ENCODE measurements around the gene MCIDAS. TPM values are rescaled to one million over a fixed set of nuclear protein-coding genes. Genes with fewer than 3 reads are reported as not detected.

MCIDAS gene
- total RNA-seq (not detected), polyA plus RNA-seq (not detected), total RNA-seq (0 to 0.09 (median 0) reads per million in 6 experiments)

DNA sequence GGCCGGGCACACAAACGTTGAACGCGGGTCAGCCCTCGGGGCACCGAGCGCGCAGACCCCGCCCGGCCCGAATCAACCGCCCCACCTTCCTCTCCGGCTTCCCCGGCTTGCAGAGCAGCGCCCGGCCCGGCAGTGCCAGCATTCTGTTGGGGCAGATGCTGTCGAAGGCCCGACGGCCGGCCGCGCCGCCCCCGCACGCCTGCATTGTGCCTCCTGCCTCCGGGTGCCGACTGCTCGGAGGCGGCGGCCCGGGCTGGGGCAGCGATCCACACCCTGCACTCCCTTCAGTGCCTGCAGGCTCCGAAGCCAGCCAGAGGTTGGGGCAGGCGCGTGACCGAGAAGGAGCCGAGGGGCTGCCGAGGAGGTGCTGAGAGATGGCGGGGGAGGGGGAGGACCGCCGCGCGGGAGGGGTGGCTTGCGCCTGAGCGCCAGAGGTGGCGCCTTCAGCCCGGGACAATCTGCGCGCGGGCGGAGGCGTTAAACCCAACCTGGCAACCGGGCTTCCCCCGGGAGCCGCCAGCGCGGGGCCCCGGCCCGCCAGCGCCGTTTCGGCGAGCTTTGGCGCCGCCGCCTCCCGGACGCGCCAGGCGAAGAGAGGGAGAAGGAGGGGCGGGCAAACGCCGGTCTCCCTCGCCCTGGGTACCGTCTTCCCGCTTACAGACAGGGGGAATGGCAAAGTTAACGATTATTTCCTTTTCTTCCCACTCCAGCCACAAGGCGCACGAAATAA is at the start of gene MCIDAS:
TSS of gene MCIDAS (minus strand) at position 382 of the 730 bp plus-strand sequence. CDS start at position 205, 177 bp downstream.
- Mint-ChIP-seq H3K4me1 (peaks cover 24 to 51% (median 50%) of the 10 kb centered on the region in 4 donors), H3K36me3 (no peaks in the 10 kb centered on the region), H3K9me3 (peaks cover 0 to 4% (median 0%) of the 10 kb centered on the region in 9 donors), H3K27me3 (peaks cover 61 to 91% (median 85%) of the 10 kb centered on the region in 5 donors), H3K4me3 (peak within 1 kb of the TSS; percentile 59 to 81 (median 74)), H3K27ac (no peak within 1 kb of the TSS)
- DNase-seq, result peak in 6 of 10 donors; percentile 19 to 67 (median 32)
- POLR2A ChIA-PET, result no interaction called here
- peak; percentile 38 to 45 for ATAC-seq

DNA sequence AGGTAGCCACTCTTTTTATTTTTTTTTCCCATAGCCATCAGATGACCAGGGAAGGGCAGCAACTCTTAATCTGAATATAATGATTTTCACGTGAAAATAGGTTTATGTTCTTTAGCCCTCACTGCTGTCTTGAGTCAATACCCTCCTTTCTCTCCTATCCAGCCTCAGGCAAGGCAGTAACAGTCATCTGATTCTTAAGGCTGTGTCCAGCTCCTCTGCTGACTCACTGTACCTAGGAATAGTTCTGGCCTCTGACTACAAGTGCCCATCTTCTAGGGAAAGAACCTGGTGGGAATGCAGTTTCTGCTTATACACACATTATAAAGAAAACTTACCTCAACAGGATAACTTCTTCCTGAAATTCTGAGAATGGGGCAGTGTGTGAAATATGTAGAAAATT is 49.7 kb upstream of the MCIDAS start:
- DNase-seq, result no peak
- H3K9me3 Mint-ChIP-seq, result no peaks in the 10 kb centered on the region
- peak overlapping the region in 1 of 10 donors; percentile 62 for H3K27ac Mint-ChIP-seq
- ATAC-seq, result no peak
- H3K4me3 Mint-ChIP-seq, result no peak overlapping the region
- peaks cover 29 to 91% (median 50%) of the 10 kb centered on the region in 3 donors for H3K36me3 Mint-ChIP-seq
- POLR2A ChIA-PET, result no interaction called here
- H3K27me3 Mint-ChIP-seq, result no peaks in the 10 kb centered on the region
- H3K4me1 Mint-ChIP-seq, result no peaks in the 10 kb centered on the region

DNA sequence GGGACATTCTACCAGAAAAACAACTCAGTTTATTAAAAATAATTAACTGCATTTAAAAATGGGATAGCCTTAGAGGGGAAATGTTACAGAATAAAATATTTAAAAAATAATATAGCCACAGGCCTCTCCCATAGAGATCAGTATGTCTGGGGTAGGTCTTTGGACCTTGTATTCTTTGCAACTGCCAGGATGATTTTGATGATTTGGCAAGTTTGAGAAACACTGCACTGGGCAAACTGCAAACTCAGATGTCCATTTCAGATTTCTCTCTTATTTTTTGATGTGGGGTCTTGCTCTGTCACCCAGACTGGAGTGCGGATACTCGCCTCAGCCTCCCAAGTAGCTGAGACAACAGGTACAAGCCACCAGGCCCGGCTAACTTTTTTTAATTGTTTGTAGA is 31.2 kb upstream of the MCIDAS start:
- POLR2A ChIA-PET, result no interaction called here
- H3K9me3 Mint-ChIP-seq, result no peaks in the 10 kb centered on the region
- H3K36me3 Mint-ChIP-seq, result peaks cover 6 to 80% (median 38%) of the 10 kb centered on the region in 3 donors

DNA sequence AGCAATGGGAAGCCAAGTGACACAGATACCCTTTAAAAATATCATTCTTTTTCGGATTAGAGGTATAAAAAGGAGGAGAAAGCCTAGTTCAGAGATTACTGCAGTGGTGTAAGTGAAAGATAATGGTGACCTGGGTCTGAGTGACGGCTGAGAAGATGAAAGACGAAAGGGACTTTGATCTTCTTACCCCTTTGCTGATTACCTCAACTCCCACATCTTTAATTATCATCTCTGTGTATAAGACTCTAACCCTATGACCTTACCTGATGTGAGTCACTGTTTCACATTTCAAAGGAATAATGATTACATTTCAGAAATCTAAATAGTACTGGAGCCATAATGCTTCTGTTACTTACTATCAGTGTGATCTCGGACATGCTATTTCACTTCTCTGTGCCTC is 27.7 kb upstream of the MCIDAS start:
- no peaks in the 10 kb centered on the region for H3K27me3 Mint-ChIP-seq
- POLR2A ChIA-PET, result no interaction called here
- no peak overlapping the region for H3K4me3 Mint-ChIP-seq
- no peak for DNase-seq
- H3K27ac Mint-ChIP-seq, result no peak overlapping the region
- H3K9me3 Mint-ChIP-seq, result peaks cover 0 to 6% (median 0%) of the 10 kb centered on the region in 9 donors
- H3K36me3 Mint-ChIP-seq, result peaks cover 6 to 51% (median 27%) of the 10 kb centered on the region in 3 donors
- no peak for ATAC-seq
- no peaks in the 10 kb centered on the region for H3K4me1 Mint-ChIP-seq

More for the DNA sequence above, 31.2 kb upstream of the MCIDAS start:
- H3K4me1 Mint-ChIP-seq, result peaks cover 0 to under 1% (median 0%) of the 10 kb centered on the region in 4 donors
- no peak overlapping the region for H3K4me3 Mint-ChIP-seq
- no peaks in the 10 kb centered on the region for H3K27me3 Mint-ChIP-seq
- ATAC-seq, result no peak
- DNase-seq, result no peak
- H3K27ac Mint-ChIP-seq, result no peak overlapping the region

DNA sequence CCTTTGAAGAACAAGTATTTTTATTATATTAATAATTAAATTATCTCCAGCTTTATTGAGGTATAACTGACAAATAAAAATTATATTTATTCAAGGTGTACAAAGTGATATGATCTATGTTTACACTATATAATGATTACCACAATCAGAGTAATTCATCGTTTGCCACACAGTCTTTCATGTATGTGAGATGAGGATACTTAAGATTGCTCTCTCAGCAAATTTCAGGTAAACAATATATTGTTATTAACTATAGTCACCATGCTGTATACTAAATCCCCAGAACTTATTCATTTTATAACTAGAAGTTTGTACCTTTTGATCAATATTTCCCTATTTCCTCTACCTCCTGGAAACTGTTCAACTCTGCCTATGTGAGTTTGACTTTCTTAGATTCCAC is 22.9 kb upstream of the MCIDAS start:
- Mint-ChIP-seq H3K27ac (no peak overlapping the region), H3K27me3 (peaks cover 0 to 6% (median 1%) of the 10 kb centered on the region in 5 donors), H3K9me3 (peaks cover 0 to 29% (median 13%) of the 10 kb centered on the region in 9 donors), H3K4me3 (no peak overlapping the region), H3K36me3 (peaks cover 3 to 13% (median 9%) of the 10 kb centered on the region in 3 donors), H3K4me1 (no peaks in the 10 kb centered on the region)
- DNase-seq (no peak), ATAC-seq (no peak)
- POLR2A ChIA-PET, result no interaction called here

DNA sequence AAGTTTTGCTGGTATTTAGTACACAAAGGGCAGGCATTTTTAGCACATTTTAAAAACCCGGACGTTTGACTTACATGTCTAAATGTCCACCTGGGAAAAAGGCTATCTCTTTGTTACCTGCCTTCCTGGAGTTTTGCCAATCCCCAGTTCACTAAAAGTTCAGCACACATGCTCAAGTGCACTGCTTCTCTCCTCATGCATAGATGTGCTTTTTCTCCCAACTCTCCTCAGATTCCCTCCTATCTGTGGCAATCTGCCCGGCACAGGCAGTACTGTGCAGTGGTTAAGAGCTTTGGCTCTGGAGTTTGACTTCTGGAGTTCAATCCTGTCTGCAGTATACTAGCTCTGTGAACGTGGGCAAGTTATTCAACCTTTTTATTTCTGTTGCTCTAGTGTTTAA is 14.6 kb upstream of the MCIDAS start:
- H3K4me3 Mint-ChIP-seq, result no peak overlapping the region
- DNase-seq (no peak), ATAC-seq (no peak)
- H3K9me3 Mint-ChIP-seq, result peaks cover 0 to 9% (median 0%) of the 10 kb centered on the region in 9 donors
- no peak overlapping the region for H3K27ac Mint-ChIP-seq
- H3K36me3 Mint-ChIP-seq, result no peaks in the 10 kb centered on the region
- POLR2A ChIA-PET, result no interaction called here
- peaks cover 9 to 26% (median 15%) of the 10 kb centered on the region in 5 donors for H3K27me3 Mint-ChIP-seq
- no peaks in the 10 kb centered on the region for H3K4me1 Mint-ChIP-seq

DNA sequence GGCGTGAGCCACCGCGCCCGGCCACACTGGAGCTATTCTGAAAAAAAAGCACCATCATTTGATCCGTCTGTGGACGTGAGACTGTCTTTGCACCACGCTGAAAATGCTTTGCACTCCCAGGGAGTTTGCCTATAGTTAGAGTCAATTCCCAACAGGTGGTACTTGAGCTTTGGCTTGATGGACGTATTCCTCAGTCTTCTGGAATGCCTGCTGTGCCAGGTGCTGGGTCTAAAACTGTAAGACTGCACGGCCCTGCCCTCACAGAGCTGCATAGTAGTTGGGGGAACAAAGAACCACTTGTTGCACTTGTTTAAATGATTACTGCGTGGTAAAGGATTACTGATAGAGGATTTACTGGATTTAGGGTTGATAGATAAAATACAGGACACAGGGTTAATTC is 9.7 kb upstream of the MCIDAS start:
- H3K9me3 Mint-ChIP-seq, result no peaks in the 10 kb centered on the region
- no peaks in the 10 kb centered on the region for H3K36me3 Mint-ChIP-seq
- no peak for DNase-seq
- H3K4me1 Mint-ChIP-seq, result peaks cover 11 to 20% (median 17%) of the 10 kb centered on the region in 4 donors
- H3K4me3 Mint-ChIP-seq, result no peak overlapping the region
- POLR2A ChIA-PET, result no interaction called here
- no peak for ATAC-seq
- H3K27me3 Mint-ChIP-seq, result peaks cover 22 to 54% (median 45%) of the 10 kb centered on the region in 5 donors
- no peak overlapping the region for H3K27ac Mint-ChIP-seq

DNA sequence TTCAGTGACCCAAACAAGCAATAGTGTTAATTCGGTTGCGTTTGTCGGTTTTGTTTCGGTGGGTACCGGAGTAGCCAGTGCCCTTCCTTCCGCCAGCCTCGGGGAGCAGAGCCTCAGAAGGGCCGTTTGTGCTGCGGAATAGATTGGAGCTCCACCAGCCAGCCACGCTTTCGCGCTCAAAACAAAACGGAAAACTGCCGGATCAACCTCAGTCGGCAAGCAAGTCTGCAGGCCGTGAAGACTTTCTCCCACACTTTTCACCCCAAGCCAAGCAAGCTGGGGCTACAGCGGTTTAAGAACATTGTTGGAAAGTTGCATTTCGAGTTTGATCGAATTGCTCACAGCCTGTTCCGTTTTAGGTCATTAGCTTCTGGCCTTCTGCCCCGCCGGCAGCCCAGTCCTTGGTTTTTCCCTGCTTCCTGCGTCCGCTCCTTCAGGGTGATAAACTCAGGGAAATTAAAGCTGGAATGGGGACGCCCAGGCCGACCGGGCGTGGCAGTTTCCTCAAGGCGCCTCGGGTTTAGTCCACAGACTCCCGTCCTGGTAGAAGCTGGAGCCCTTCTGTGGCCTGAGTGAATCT is 7.1 kb upstream of the MCIDAS start:
- Mint-ChIP-seq H3K27ac (peak overlapping the region in 1 of 10 donors; percentile 11), H3K36me3 (no peaks in the 10 kb centered on the region), H3K9me3 (no peaks in the 10 kb centered on the region), H3K4me1 (peaks cover 19 to 33% (median 31%) of the 10 kb centered on the region in 4 donors), H3K27me3 (peaks cover 46 to 79% (median 68%) of the 10 kb centered on the region in 5 donors), H3K4me3 (peak overlapping the region; percentile 72 to 96 (median 88))
- DNase-seq, result no peak
- POLR2A ChIA-PET, result interaction anchor here (1.6 kb wide), 1 partner anchor 11 kb away, joined by 5 read pairs; no protein-coding TSS in a partner anchor
- no peak for ATAC-seq

DNA sequence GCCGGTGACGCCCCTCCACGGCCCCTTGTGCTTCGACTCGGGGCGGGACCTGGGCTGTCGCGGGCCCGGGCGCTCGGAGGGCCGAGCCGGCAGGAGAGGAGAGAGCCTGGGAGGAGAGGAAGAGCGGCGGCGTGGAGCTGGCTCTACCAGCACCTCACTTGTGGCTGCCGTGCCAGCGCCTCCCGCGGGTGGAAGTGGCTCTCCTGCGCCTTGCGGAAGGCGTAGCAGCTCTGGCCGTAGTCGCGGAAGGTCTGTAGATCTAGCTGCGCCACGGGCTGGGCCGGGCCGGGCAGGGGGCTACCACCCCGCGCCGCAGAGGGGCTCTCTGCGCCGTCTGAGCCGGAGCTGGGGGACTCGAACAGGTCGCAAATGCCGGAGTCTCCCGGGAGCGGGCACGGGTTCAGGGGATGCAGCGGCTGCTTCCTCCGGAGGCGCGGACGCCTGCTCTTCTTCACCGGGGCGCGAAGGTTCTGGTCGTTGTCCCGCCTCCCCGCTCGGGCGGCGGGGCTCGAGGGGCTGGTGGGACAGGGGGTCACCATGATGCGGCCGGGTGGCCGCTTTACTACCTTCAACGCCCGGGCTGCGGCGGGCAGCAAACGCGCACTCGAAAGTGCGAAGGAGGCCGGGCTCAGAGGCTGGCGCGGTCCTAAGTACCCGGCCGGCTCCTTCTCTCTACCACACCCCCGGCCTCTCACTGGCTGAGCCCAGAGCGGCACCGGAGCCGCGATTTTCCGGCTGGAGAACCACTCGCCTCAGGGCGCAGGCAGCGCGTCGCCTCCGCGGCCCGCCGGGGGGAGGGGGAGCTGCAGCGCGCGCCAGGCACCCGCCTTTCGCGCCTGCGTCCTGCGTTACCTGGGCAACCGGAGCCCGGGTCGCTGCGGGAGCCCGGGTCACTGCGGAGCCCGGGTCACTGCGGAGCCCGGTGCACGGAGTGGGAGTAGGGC is 6.1 kb upstream of the MCIDAS start, which contains the start of gene CCNO:
TSS of gene CCNO (minus strand) at position 624 of the 944 bp plus-strand sequence. CDS start at position 539, 85 bp downstream.
- Mint-ChIP-seq H3K9me3 (no peaks in the 10 kb centered on the region), H3K36me3 (no peaks in the 10 kb centered on the region), H3K27ac (peak within 1 kb of the TSS in 3 of 10 donors; percentile 11 to 90 (median 23)), H3K4me3 (peak within 1 kb of the TSS; percentile 72 to 96 (median 88)), H3K4me1 (peaks cover 19 to 33% (median 31%) of the 10 kb centered on the region in 4 donors), H3K27me3 (peaks cover 52 to 80% (median 72%) of the 10 kb centered on the region in 5 donors)
- peak in 8 of 10 donors; percentile 27 to 73 (median 46) for DNase-seq
- ATAC-seq, result peak; percentile 71
- POLR2A ChIA-PET, result interaction anchor here (1.6 kb wide), 1 partner anchor 10 kb away, joined by 5 read pairs; no protein-coding TSS in a partner anchor

DNA sequence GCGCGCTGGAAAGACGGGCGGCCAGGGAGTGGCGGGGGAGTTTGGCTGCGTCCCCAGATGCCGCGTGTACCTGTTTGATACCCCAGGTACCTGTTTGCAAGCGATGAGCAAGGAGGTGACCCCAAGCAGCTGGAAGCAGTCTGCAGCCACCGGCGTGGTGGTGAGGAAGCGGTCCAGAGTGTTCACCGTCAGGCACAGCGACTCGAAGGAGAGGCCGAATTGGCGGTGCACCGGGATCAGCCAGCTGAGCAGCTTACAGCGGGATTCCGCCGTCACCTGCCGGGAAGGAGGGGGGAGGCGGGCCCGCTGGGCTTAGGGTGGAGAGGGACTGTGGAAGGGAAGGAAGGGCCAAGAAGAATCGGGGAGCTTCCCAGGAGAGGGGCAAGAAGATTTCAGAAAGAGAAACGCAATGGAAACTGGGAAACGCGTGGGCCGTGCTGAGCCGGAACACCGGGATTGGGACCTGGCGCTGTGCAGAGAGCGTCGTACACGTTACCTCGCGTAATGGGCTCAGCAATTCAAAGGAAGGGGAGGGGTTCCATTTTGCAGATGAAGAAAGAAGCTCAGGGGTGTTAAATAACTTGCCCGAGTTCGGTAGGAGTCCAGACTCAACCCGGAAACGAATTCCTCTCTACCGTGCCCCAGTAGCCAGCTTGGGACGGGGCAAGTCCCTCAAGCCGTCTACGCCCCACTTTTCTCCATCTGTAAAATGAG is 5.3 kb upstream of the MCIDAS start:
- H3K4me1 Mint-ChIP-seq, result peaks cover 22 to 40% (median 38%) of the 10 kb centered on the region in 4 donors
- H3K9me3 Mint-ChIP-seq, result no peaks in the 10 kb centered on the region
- peaks cover 58 to 86% (median 75%) of the 10 kb centered on the region in 5 donors for H3K27me3 Mint-ChIP-seq
- H3K4me3 Mint-ChIP-seq, result peak overlapping the region; percentile 71 to 96 (median 85)
- peak overlapping the region in 4 of 10 donors; percentile 23 to 90 (median 56) for H3K27ac Mint-ChIP-seq
- H3K36me3 Mint-ChIP-seq, result no peaks in the 10 kb centered on the region
- POLR2A ChIA-PET, result interaction anchor here (2.1 kb wide), 1 partner anchor 12 kb away, joined by 6 read pairs; no protein-coding TSS in a partner anchor
- ATAC-seq (peak in 1 of 2 donors; percentile 6), DNase-seq (no peak)

DNA sequence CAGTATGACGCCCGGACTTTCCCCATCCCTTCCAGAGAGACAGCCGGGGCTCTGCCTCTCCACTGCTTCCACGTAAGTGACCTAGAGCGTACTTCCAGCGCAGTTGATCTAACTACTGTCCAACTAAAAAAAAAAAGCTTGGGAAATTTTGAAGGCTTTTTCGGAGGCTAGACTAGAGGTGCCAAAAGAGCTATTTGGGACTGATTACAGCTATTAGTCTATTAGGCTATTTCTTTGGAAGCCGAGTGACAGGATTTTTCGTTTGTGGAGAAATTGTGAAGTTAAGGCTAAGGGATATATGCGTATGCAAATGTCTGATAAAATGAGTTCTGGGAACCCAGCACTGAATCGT is 4.8 kb upstream of the MCIDAS start:
- POLR2A ChIA-PET, result interaction anchor here (2.1 kb wide), 1 partner anchor 12 kb away, joined by 6 read pairs; no protein-coding TSS in a partner anchor
- ATAC-seq (no peak), DNase-seq (no peak)
- H3K4me3 Mint-ChIP-seq, result peak overlapping the region; percentile 71 to 96 (median 85)
- H3K27me3 Mint-ChIP-seq, result peaks cover 57 to 84% (median 72%) of the 10 kb centered on the region in 5 donors
- H3K27ac Mint-ChIP-seq, result peak overlapping the region in 2 of 10 donors; percentile 48 to 63
- H3K9me3 Mint-ChIP-seq, result no peaks in the 10 kb centered on the region
- H3K36me3 Mint-ChIP-seq, result no peaks in the 10 kb centered on the region
- peaks cover 22 to 40% (median 39%) of the 10 kb centered on the region in 4 donors for H3K4me1 Mint-ChIP-seq

All from naive thymus-derived CD8-positive, alpha-beta T cell (primary cell).